Mesendoderm (in vitro differentiated cells): ENCODE data around the gene RHOF.

Experiments
- DNase-seq: peaks from one replicate; pipeline ENCODE4 v3.0.0; 2013
- H2AK5ac ChIP-seq: 2 replicates; pipeline ENCODE4 v1.6.1; 2013; ENCODE audit warnings: low read length, inconsistent platforms
- H2BK120ac ChIP-seq: 2 replicates; pipeline ENCODE4 v1.6.1; 2013; ENCODE audit warnings: low read depth, mild to moderate bottlenecking, low read length, moderate library complexity, mixed read lengths
- H2BK15ac ChIP-seq: replicated peaks from 2 replicates; pipeline ENCODE4 v1.6.1; 2013; ENCODE audit warnings: low read depth, mild to moderate bottlenecking, moderate library complexity
- H2BK5ac ChIP-seq: 2 replicates; pipeline ENCODE4 v1.6.1; 2013; ENCODE audit warnings: low read length, inconsistent platforms
- H3K18ac ChIP-seq: 2 replicates; pipeline ENCODE4 v1.6.1; 2013; ENCODE audit warnings: mild to moderate bottlenecking, low read length, mixed read lengths
- H3K23ac ChIP-seq: one replicate; pipeline ENCODE4 v1.6.1; 2013; ENCODE audit warnings: low read length
- H3K27ac ChIP-seq: 2 replicates; pipeline ENCODE4 v1.5.1; 2013; ENCODE audit warnings: low read depth, mild to moderate bottlenecking, inconsistent platforms, low read length, moderate library complexity
- H3K27me3 ChIP-seq: 2 replicates; pipeline ENCODE4 v1.6.1; 2013; ENCODE audit warnings: low read length, control low read depth, mild to moderate bottlenecking, inconsistent platforms; ENCODE audit not compliant: insufficient read depth, poor library complexity
- H3K36me3 ChIP-seq: 2 replicates; pipeline ENCODE4 v1.6.1; 2013; ENCODE audit warnings: low read length, inconsistent platforms; ENCODE audit not compliant: control insufficient read depth, insufficient read depth
- H3K4ac ChIP-seq: one replicate; pipeline ENCODE4 v1.6.1; 2013; ENCODE audit warnings: low read depth, mild to moderate bottlenecking, low read length, moderate library complexity
- H3K4me1 ChIP-seq: 2 replicates; pipeline ENCODE4 v1.6.1; 2013; ENCODE audit warnings: low read depth, low read length, inconsistent platforms; ENCODE audit not compliant: control insufficient read depth
- H3K4me2 ChIP-seq: 2 replicates; pipeline ENCODE4 v1.6.1; 2013; ENCODE audit warnings: low read length
- H3K4me3 ChIP-seq: 2 replicates; pipeline ENCODE4 v1.5.1; 2013; ENCODE audit warnings: mild to moderate bottlenecking, low read length
- H3K56ac ChIP-seq: one replicate; pipeline ENCODE4 v1.6.1; 2013; ENCODE audit warnings: low read length
- H3K79me1 ChIP-seq: 2 replicates; pipeline ENCODE4 v1.6.1; 2013; ENCODE audit warnings: low read length, inconsistent platforms
- H3K79me2 ChIP-seq: 2 replicates; pipeline ENCODE4 v1.6.1; 2013; ENCODE audit warnings: mild to moderate bottlenecking, low read length; ENCODE audit not compliant: control insufficient read depth, insufficient read depth
- H3K9ac ChIP-seq: 2 replicates; pipeline ENCODE4 v1.6.1; 2013; ENCODE audit warnings: low read length, inconsistent platforms
- H4K5ac ChIP-seq: one replicate; pipeline ENCODE4 v1.6.1; 2013; ENCODE audit warnings: low read length
- H4K8ac ChIP-seq: one replicate; pipeline ENCODE4 v1.6.1; 2013; ENCODE audit warnings: low read depth, mild to moderate bottlenecking, control low read depth, low read length, moderate library complexity
- WGBS: extraction: QIAGEN DNeasy Blood & Tissue Kit; methylation state at CpG from one replicate; pipeline ENCODE4 v1.1.7; 2013; ENCODE audit warnings: low lambda C conversion rate, missing lambda C conversion rate; ENCODE audit not compliant: insufficient coverage; ENCODE audit errors: extremely low coverage; 5-methylcytosine and 5-hydroxymethylcytosine counted together

The RHOF gene

DNA sequence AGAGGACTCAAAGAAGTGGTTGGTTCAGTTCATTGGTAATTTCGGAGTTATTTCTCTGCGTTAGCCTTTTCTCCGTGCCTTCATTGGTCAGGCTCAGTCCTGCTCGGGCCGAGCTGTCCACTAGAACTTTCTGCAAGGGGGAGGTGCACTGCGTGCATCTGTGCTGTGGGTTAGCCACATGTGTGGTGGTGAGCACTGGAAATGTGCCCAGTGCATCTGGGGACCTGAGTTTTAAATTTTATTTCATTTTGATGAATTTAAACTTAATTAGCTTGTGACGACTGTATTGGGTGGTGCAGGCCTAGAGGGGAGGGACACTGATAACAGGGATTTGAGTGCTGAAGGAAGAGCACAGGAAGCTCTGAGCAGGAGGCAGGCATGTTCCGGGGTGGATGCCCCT lies 34.8 kb upstream of the RHOF start:
- Histone ChIP-seq H2BK5ac (no peak overlapping the region), H3K9ac (no peak overlapping the region), H3K18ac (no peak overlapping the region), H3K79me2 (no peaks in the 10 kb centered on the region), H3K56ac (no peak overlapping the region), H3K4me2 (no peak overlapping the region), H3K36me3 (peaks cover 13% of the 10 kb centered on the region), H3K4ac (no peak overlapping the region), H3K4me1 (no peaks in the 10 kb centered on the region), H2BK15ac (no peak overlapping the region), H4K5ac (no peak overlapping the region), H2AK5ac (no peak overlapping the region), H3K4me3 (no peak overlapping the region), H3K27ac (no peak overlapping the region), H2BK120ac (no peak overlapping the region), H3K23ac (no peak overlapping the region), H3K27me3 (no peaks in the 10 kb centered on the region), H4K8ac (no peak overlapping the region), H3K79me1 (no peaks in the 10 kb centered on the region)
- WGBS = no CpG with 5 or more reads among the region's 8 CpGs
- no peak for DNase-seq

DNA sequence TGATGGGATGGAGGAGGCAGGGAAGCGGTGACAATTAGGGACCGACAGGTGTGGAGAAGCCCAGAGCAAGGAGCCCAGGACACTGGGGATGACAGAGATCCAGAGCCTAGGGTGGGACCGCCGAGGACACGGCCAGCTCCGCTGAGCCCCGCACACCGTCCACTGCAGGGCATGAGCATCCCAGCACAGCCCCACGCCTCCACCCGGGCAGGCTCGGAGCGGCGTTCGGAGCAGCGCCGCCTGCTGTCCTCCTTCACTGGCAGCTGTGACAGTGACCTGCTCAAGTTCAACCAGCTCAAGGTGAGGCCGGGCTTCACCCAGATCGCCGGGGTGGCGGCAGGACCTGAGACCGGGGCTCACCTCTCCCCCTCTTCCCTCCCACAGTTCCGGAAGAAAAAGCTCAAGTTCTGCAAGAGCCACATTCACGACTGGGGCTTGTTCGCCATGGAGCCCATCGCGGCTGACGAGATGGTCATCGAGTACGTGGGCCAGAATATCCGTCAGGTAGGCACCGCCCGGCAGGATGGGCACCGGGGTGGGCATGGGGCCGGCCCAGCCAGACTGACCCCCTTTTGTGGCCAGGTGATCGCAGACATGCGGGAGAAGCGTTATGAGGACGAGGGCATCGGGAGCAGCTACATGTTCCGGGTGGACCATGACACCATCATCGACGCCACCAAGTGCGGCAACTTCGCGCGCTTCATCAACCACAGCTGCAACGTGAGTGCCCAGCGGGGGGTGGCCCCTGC lies 34.0 kb upstream of the RHOF start:
- no peak overlapping the region for H3K18ac ChIP-seq
- H4K8ac ChIP-seq = no peak overlapping the region
- H3K36me3 ChIP-seq = peaks cover 13% of the 10 kb centered on the region
- DNase-seq = no peak
- no peak overlapping the region for H3K4me3 ChIP-seq
- H3K27ac ChIP-seq = no peak overlapping the region
- H3K27me3 ChIP-seq = no peaks in the 10 kb centered on the region
- no peaks in the 10 kb centered on the region for H3K79me2 ChIP-seq
- no peak overlapping the region for H3K23ac ChIP-seq
- no peaks in the 10 kb centered on the region for H3K4me1 ChIP-seq
- no peak overlapping the region for H3K4me2 ChIP-seq
- no peak overlapping the region for H3K56ac ChIP-seq
- no peak overlapping the region for H3K4ac ChIP-seq
- no CpG with 5 or more reads among the region's 48 CpGs for WGBS
- no peak overlapping the region for H4K5ac ChIP-seq
- no peak overlapping the region for H3K9ac ChIP-seq
- H2AK5ac ChIP-seq = no peak overlapping the region
- no peak overlapping the region for H2BK15ac ChIP-seq
- no peaks in the 10 kb centered on the region for H3K79me1 ChIP-seq
- no peak overlapping the region for H2BK120ac ChIP-seq
- H2BK5ac ChIP-seq = no peak overlapping the region

DNA sequence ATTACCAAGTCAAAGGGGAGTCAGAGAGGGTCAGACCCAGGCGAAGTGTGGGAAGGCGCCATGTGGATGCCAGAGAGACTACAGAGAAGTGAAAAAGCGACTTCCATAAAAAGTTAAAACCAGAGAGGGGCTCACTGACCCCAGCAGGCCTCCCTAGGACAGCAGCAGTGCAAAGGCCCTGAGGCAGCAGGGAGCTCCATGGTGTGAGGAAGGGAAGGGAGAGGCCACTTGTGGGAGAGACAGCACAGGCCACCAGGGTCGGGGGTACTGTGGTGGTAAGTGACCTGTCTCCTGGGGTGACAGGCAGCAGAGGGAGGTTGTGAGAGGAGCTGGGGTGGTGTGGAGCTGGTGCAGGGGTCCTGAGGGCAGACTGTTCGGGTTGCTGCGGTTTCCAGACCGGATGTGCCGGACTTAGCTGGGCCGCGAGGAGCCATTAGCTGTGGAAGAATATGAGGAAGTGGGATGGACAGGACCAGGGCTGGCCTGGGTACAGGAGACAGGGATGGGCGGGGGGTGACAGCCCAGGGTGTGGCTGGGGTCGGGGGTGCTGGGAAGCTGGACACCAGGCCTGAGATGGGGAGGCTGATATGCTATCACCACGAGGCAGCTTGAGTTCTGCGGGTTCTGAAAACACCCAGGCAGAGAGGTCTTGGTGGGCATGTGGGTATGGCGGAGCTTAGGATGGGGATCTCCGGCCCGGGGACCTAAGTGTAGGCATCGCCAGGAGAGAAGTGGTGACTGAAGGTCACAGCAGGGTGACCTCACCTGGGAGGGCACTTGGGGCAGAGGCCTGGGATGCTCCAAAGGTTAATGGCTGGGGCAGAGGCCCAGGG lies 33.0 kb upstream of the RHOF start:
- Histone ChIP-seq H2BK5ac (no peak overlapping the region), H3K56ac (no peak overlapping the region), H3K23ac (no peak overlapping the region), H3K27ac (peak overlapping the region; percentile 21), H2BK120ac (no peak overlapping the region), H2BK15ac (no peak overlapping the region), H3K79me1 (no peaks in the 10 kb centered on the region), H3K4me3 (no peak overlapping the region), H3K4ac (no peak overlapping the region), H3K4me1 (no peaks in the 10 kb centered on the region), H4K8ac (no peak overlapping the region), H3K27me3 (no peaks in the 10 kb centered on the region), H3K4me2 (no peak overlapping the region), H3K18ac (no peak overlapping the region), H3K36me3 (peaks cover 14% of the 10 kb centered on the region), H3K79me2 (no peaks in the 10 kb centered on the region), H4K5ac (no peak overlapping the region), H2AK5ac (no peak overlapping the region), H3K9ac (no peak overlapping the region)
- DNase-seq = no peak
- no CpG with 5 or more reads among the region's 18 CpGs for WGBS

DNA sequence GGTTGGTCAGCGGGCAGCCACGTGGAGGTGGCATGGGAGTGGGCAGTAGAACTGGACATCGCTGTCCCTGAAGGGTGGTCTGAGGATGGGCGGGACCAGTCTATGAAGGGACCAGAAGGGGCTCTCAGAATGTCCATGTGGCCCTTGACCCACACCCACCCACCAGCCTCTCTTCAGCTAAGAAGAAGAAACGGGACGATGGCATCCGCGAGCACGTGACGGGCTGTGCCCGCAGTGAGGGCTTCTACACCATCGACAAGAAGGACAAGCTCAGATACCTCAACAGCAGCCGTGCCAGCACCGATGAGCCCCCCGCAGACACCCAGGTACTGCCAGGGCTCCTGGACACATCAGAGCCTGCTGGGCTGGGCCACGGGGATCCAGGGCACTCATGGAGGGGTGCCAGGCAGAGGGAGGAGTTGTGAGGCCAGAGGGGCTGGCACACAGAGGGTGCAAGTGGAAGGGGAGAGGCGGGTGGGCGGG lies 31.6 kb upstream of the RHOF start:
- Histone ChIP-seq H3K27ac (no peak overlapping the region), H3K36me3 (peaks cover 18% of the 10 kb centered on the region), H3K9ac (no peak overlapping the region), H3K79me2 (no peaks in the 10 kb centered on the region), H4K8ac (no peak overlapping the region), H3K4me1 (no peaks in the 10 kb centered on the region), H3K23ac (no peak overlapping the region), H2BK5ac (no peak overlapping the region), H3K56ac (no peak overlapping the region), H2BK15ac (no peak overlapping the region), H3K18ac (no peak overlapping the region), H3K4ac (no peak overlapping the region), H3K27me3 (no peaks in the 10 kb centered on the region), H3K4me3 (no peak overlapping the region), H3K4me2 (no peak overlapping the region), H2BK120ac (no peak overlapping the region), H3K79me1 (peaks cover 2% of the 10 kb centered on the region), H2AK5ac (no peak overlapping the region), H4K5ac (no peak overlapping the region)
- DNase-seq = no peak
- no CpG with 5 or more reads among the region's 18 CpGs for WGBS

DNA sequence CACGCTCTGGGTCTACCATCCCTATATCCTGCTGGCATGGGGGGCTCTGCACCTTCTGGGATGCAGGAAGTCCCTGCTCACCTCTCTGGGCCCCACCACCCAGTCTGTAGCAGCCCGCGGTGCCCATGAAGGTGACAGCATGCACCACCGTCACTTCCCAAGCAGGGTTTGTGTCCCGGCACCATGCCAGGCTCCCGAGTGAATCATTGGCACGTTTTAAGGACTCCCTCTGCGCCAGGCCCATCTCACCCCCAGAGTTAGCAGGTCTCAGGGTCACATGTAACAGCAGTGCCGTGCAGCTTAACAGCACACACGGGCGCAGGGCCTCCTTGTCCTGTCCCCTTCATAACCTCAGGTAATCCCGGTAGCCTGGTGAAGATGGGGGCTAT lies 30.2 kb upstream of the RHOF start:
- H3K56ac ChIP-seq = no peak overlapping the region
- no peak overlapping the region for H3K27ac ChIP-seq
- no CpG with 5 or more reads among the region's 12 CpGs for WGBS
- no peak overlapping the region for H2BK120ac ChIP-seq
- no peaks in the 10 kb centered on the region for H3K4me1 ChIP-seq
- peaks cover 2% of the 10 kb centered on the region for H3K79me1 ChIP-seq
- no peak overlapping the region for H3K23ac ChIP-seq
- no peak overlapping the region for H2BK15ac ChIP-seq
- H4K5ac ChIP-seq = no peak overlapping the region
- no peak overlapping the region for H2AK5ac ChIP-seq
- H3K79me2 ChIP-seq = no peaks in the 10 kb centered on the region
- no peak overlapping the region for H3K4me2 ChIP-seq
- peaks cover 18% of the 10 kb centered on the region for H3K36me3 ChIP-seq
- H3K4me3 ChIP-seq = no peak overlapping the region
- H3K4ac ChIP-seq = no peak overlapping the region
- no peak overlapping the region for H4K8ac ChIP-seq
- H2BK5ac ChIP-seq = no peak overlapping the region
- DNase-seq = no peak
- no peak overlapping the region for H3K9ac ChIP-seq
- no peaks in the 10 kb centered on the region for H3K27me3 ChIP-seq
- H3K18ac ChIP-seq = no peak overlapping the region
